ENCODE data around the gene MAPKBP1.

DNA sequence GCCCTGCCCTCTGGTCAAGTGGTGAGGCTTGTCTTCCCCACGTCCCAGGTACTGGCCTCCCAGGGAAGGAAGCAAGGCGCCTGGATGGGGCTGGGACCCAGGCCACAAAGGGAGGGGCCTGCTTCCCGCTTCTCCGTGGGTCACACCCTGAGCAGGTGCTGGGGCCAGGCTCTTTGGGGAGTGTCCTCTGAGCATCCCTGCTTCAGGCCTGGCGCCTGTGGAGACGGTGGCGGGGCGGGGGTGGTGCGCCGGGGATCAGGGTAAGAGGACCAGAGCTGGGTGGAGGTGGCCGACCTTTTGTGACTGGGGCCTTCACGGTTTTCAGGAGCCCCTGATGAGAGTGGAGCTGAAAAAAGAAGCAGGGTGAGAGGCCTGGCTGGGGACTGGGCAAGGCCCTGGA is 67.9 kb downstream of the MAPKBP1 start:
- TF ChIP-seq GATA2 (IDR thresholded peaks at IDR 0.05; ENCODE audit: low read depth, low read length) = no peak
- no peak for TF ChIP-seq GATA3 (IDR thresholded peaks at IDR 0.05; ENCODE audit: low read depth, low read length)

Measured in SH-SY5Y (cell line).